ENCODE measurements around the gene GATAD2B. TPM values are rescaled to one million over a fixed set of nuclear protein-coding genes. Genes with fewer than 3 reads are reported as not detected.

GATAD2B gene
- total RNA-seq, 5 donors from 2014 or later (not counting 1 experiment from before 2014, with no cell fraction given) = 94.6 to 107 (median 103) TPM

- ChIA-PET POLR2A (interaction anchor here in 1 of 2 donors (0.6 kb wide), 1 partner anchor 27 kb away, joined by 4 read pairs; no protein-coding TSS in a partner anchor), CTCF (interaction anchor here in 1 of 2 donors (0.6 kb wide), 1 partner anchor 326 kb away, joined by 4 read pairs; no protein-coding TSS in a partner anchor)
- Histone ChIP-seq H3K27me3 (replicated peaks in 1 of 2; ENCODE audit: control insufficient read depth in 2 of 2, extremely low read depth in 1 of 2, insufficient read depth in 2 of 2, low read length in 1 of 2) (no peaks in the 10 kb centered on the region), H3K9me3 (no peaks in the 10 kb centered on the region), H3K27ac (ENCODE audit: low read length) (no peak overlapping the region), H3K36me3 (ENCODE audit: control insufficient read depth in 2 of 2, extremely low read depth in 1 of 2, insufficient read depth in 1 of 2, low read length in 1 of 2) (peaks cover 0 to 7% of the 10 kb centered on the region in 2 donors), H3K4me3 (ENCODE audit: control insufficient read depth in 1 of 2, extremely low read depth in 1 of 2, low read length in 1 of 2) (no peak overlapping the region), H3K4me1 (ENCODE audit: control insufficient read depth in 1 of 2, extremely low read depth in 1 of 2, insufficient read depth in 2 of 2, low read length in 2 of 2) (peaks cover 4 to 30% of the 10 kb centered on the region in 2 experiments)
- DNase-seq = no peak
- Mint-ChIP-seq H3K36me3 (peaks cover 16% of the 10 kb centered on the region), H3K27ac (peak overlapping the region in 1 of 2 donors; percentile 68), H3K4me1 (peaks cover 45 to 52% (median 51%) of the 10 kb centered on the region in 3 donors), H3K9me3 (no peaks in the 10 kb centered on the region), H3K27me3 (no peaks in the 10 kb centered on the region), H3K4me3 (no peak overlapping the region)
- no peak for ATAC-seq (replicated peaks in 1 of 4)
- WGBS (ENCODE audit: insufficient coverage) = no CpG with 5 or more reads among the region's 3 CpGs
These were observed 53.3 kb downstream of the GATAD2B start for GRCh38 chr1:153869486-153869885.

GRCh38 chr1:153866045-153866850 lies 56.5 kb downstream of the GATAD2B start:
- Histone ChIP-seq H3K4me1 (ENCODE audit: control insufficient read depth in 1 of 2, extremely low read depth in 1 of 2, insufficient read depth in 2 of 2, low read length in 2 of 2) (peaks cover 4 to 20% of the 10 kb centered on the region in 2 experiments), H3K9me3 (no peaks in the 10 kb centered on the region), H3K27ac (ENCODE audit: low read length) (no peak overlapping the region), H3K27me3 (replicated peaks in 1 of 2; ENCODE audit: control insufficient read depth in 2 of 2, extremely low read depth in 1 of 2, insufficient read depth in 2 of 2, low read length in 1 of 2) (no peaks in the 10 kb centered on the region), H3K36me3 (ENCODE audit: control insufficient read depth in 2 of 2, extremely low read depth in 1 of 2, insufficient read depth in 1 of 2, low read length in 1 of 2) (peaks cover 0 to 11% of the 10 kb centered on the region in 2 donors), H3K4me3 (ENCODE audit: control insufficient read depth in 1 of 2, extremely low read depth in 1 of 2, low read length in 1 of 2) (no peak overlapping the region)
- Mint-ChIP-seq H3K4me3 (no peak overlapping the region), H3K9me3 (no peaks in the 10 kb centered on the region), H3K4me1 (peaks cover 35 to 46% (median 46%) of the 10 kb centered on the region in 3 donors), H3K27me3 (no peaks in the 10 kb centered on the region), H3K36me3 (peaks cover 20% of the 10 kb centered on the region), H3K27ac (peak overlapping the region; percentile 32 to 68)
- no peak for ATAC-seq (replicated peaks in 1 of 4)
- WGBS (ENCODE audit: insufficient coverage) = 66% methylated on average over 4 of the region's 6 CpGs
- POLR2A ChIA-PET = interaction anchor here (0.5 to 0.6 kb wide), 2 partner anchors 27 to 51 kb away, joined by 3 to 4 read pairs; no protein-coding TSS in a partner anchor
- CTCF ChIA-PET = interaction anchor here (0.6 to 0.9 kb wide), 3 partner anchors 9 to 50 kb away, joined by 4 to 8 read pairs (median 4); no protein-coding TSS in a partner anchor
- no peak for DNase-seq

- no peak overlapping the region for H3K27ac ChIP-seq (ENCODE audit: low read length)
- Mint-ChIP-seq H3K4me1 (peaks cover 25 to 30% (median 29%) of the 10 kb centered on the region in 3 donors), H3K36me3 (peaks cover 18% of the 10 kb centered on the region), H3K9me3 (no peaks in the 10 kb centered on the region), H3K27ac (no peak overlapping the region), H3K27me3 (no peaks in the 10 kb centered on the region), H3K4me3 (no peak overlapping the region)
- no peak overlapping the region for H3K4me3 ChIP-seq (ENCODE audit: control insufficient read depth in 1 of 2, extremely low read depth in 1 of 2, low read length in 1 of 2)
- no peak for ATAC-seq (replicated peaks in 1 of 4)
- no peaks in the 10 kb centered on the region for H3K9me3 ChIP-seq
- POLR2A ChIA-PET = interaction anchor here in 1 of 2 donors (0.7 kb wide), 1 partner anchor 57 kb away, joined by 5 read pairs; no protein-coding TSS in a partner anchor
- DNase-seq = no peak
- no peaks in the 10 kb centered on the region for H3K27me3 ChIP-seq (replicated peaks in 1 of 2; ENCODE audit: control insufficient read depth in 2 of 2, extremely low read depth in 1 of 2, insufficient read depth in 2 of 2, low read length in 1 of 2)
- CTCF ChIA-PET = interaction anchor here in 1 of 2 donors (0.5 kb wide), 1 partner anchor 635 kb away, joined by 3 read pairs; no protein-coding TSS in a partner anchor
- 83% methylated on average over 1 of the region's 3 CpGs for WGBS (ENCODE audit: insufficient coverage)
- H3K4me1 ChIP-seq (ENCODE audit: control insufficient read depth in 1 of 2, extremely low read depth in 1 of 2, insufficient read depth in 2 of 2, low read length in 2 of 2) = peaks cover 0 to 2% of the 10 kb centered on the region in 2 experiments
- peaks cover 0 to 17% of the 10 kb centered on the region in 2 donors for H3K36me3 ChIP-seq (ENCODE audit: control insufficient read depth in 2 of 2, extremely low read depth in 1 of 2, insufficient read depth in 1 of 2, low read length in 1 of 2)
These were observed 62.5 kb downstream of the GATAD2B start for GRCh38 chr1:153860285-153860684.

DNA sequence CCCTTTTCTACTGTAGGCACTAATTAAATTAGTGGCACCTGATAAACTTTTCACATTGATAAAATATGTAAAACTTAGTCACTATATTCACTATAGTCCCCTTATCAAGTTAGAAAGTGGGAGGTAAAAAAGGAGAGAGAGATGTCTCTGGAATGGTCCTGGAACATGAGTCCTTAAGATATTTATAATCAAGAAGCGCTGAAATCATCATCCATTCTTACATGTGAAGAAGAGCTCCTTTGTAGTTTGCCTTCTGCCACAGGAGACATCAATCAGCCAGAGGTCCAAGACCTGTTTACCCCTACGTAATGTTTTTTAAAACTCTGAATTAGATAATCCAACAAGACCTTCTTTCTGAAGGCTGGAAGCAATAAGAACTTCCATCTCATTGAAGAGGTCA lies 65.3 kb downstream of the GATAD2B start:
- H3K27ac ChIP-seq (ENCODE audit: low read length) = no peak overlapping the region
- H3K27ac Mint-ChIP-seq = no peak overlapping the region
- peaks cover 0 to 23% of the 10 kb centered on the region in 2 donors for H3K36me3 ChIP-seq (ENCODE audit: control insufficient read depth in 2 of 2, extremely low read depth in 1 of 2, insufficient read depth in 1 of 2, low read length in 1 of 2)
- DNase-seq (no peak), ATAC-seq (replicated peaks in 1 of 4) (no peak)
- H3K27me3 Mint-ChIP-seq = no peaks in the 10 kb centered on the region
- no CpG with 5 or more reads among the region's 2 CpGs for WGBS (ENCODE audit: insufficient coverage)
- H3K4me3 ChIP-seq (ENCODE audit: control insufficient read depth in 1 of 2, extremely low read depth in 1 of 2, low read length in 1 of 2) = no peak overlapping the region
- H3K36me3 Mint-ChIP-seq = peaks cover 23% of the 10 kb centered on the region
- H3K27me3 ChIP-seq (replicated peaks in 1 of 2; ENCODE audit: control insufficient read depth in 2 of 2, extremely low read depth in 1 of 2, insufficient read depth in 2 of 2, low read length in 1 of 2) = no peaks in the 10 kb centered on the region
- ChIA-PET POLR2A (no interaction called here), CTCF (no interaction called here)
- H3K9me3 ChIP-seq = no peaks in the 10 kb centered on the region
- H3K4me1 ChIP-seq (ENCODE audit: control insufficient read depth in 1 of 2, extremely low read depth in 1 of 2, insufficient read depth in 2 of 2, low read length in 2 of 2) = peaks cover 0 to 7% of the 10 kb centered on the region in 2 experiments
- peaks cover 23 to 36% (median 32%) of the 10 kb centered on the region in 3 donors for H3K4me1 Mint-ChIP-seq
- H3K9me3 Mint-ChIP-seq = no peaks in the 10 kb centered on the region
- H3K4me3 Mint-ChIP-seq = no peak overlapping the region

GRCh38 chr1:153856763-153857162 lies 66.0 kb downstream of the GATAD2B start:
- CTCF ChIA-PET = no interaction called here
- H3K27ac ChIP-seq (ENCODE audit: low read length) = no peak overlapping the region
- Mint-ChIP-seq H3K36me3 (peaks cover 23% of the 10 kb centered on the region), H3K4me1 (peaks cover 31 to 41% (median 37%) of the 10 kb centered on the region in 3 donors), H3K27me3 (no peaks in the 10 kb centered on the region), H3K4me3 (no peak overlapping the region), H3K9me3 (no peaks in the 10 kb centered on the region), H3K27ac (no peak overlapping the region)
- POLR2A ChIA-PET = interaction anchor here in 1 of 2 donors (0.6 kb wide), 1 partner anchor 433 kb away, joined by 3 read pairs; no protein-coding TSS in a partner anchor
- DNase-seq = no peak
- no peaks in the 10 kb centered on the region for H3K27me3 ChIP-seq (replicated peaks in 1 of 2; ENCODE audit: control insufficient read depth in 2 of 2, extremely low read depth in 1 of 2, insufficient read depth in 2 of 2, low read length in 1 of 2)
- H3K4me3 ChIP-seq (ENCODE audit: control insufficient read depth in 1 of 2, extremely low read depth in 1 of 2, low read length in 1 of 2) = no peak overlapping the region
- H3K9me3 ChIP-seq = no peaks in the 10 kb centered on the region
- no peak for ATAC-seq (replicated peaks in 1 of 4)
- peaks cover 6 to 30% of the 10 kb centered on the region in 2 donors for H3K36me3 ChIP-seq (ENCODE audit: control insufficient read depth in 2 of 2, extremely low read depth in 1 of 2, insufficient read depth in 1 of 2, low read length in 1 of 2)
- H3K4me1 ChIP-seq (ENCODE audit: control insufficient read depth in 1 of 2, extremely low read depth in 1 of 2, insufficient read depth in 2 of 2, low read length in 2 of 2) = peaks cover 0 to 7% of the 10 kb centered on the region in 2 experiments

DNA sequence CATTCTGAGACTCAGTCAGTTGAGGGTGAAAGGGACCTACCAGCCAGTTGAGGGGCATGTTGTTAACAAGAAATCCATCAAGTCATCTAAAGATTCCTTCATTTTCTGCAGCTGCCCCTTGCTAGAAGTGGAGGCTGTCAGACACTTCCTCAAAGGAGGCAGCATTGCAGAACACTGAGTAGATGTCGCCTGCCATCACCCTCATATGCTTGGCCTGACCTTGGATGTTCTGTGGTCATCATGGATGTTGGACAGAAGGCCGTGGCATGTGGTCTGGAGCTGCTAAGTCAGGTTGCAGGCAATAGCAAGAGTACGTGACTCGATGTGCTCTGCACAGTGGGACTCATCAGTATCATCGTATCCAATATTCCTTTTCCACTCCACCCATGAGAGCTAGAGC lies 70.6 kb downstream of the GATAD2B start:
- Histone ChIP-seq H3K4me1 (ENCODE audit: control insufficient read depth in 1 of 2, extremely low read depth in 1 of 2, insufficient read depth in 2 of 2, low read length in 2 of 2) (peaks cover 0 to 8% of the 10 kb centered on the region in 2 experiments), H3K4me3 (ENCODE audit: control insufficient read depth in 1 of 2, extremely low read depth in 1 of 2, low read length in 1 of 2) (no peak overlapping the region), H3K9me3 (no peaks in the 10 kb centered on the region), H3K27ac (ENCODE audit: low read length) (no peak overlapping the region), H3K27me3 (replicated peaks in 1 of 2; ENCODE audit: control insufficient read depth in 2 of 2, extremely low read depth in 1 of 2, insufficient read depth in 2 of 2, low read length in 1 of 2) (no peaks in the 10 kb centered on the region), H3K36me3 (ENCODE audit: control insufficient read depth in 2 of 2, extremely low read depth in 1 of 2, insufficient read depth in 1 of 2, low read length in 1 of 2) (peaks cover 7 to 29% of the 10 kb centered on the region in 2 donors)
- WGBS (ENCODE audit: insufficient coverage) = 80% methylated on average over 2 of the region's 5 CpGs
- peak overlapping the region in 1 of 2 donors; percentile 18 for H3K27ac Mint-ChIP-seq
- ChIA-PET POLR2A (interaction anchor here in 1 of 2 donors (0.6 kb wide), 1 partner anchor 29 kb away, joined by 3 read pairs; no protein-coding TSS in a partner anchor), CTCF (no interaction called here)
- ATAC-seq (replicated peaks in 1 of 4) = no peak
- peaks cover 46 to 59% (median 51%) of the 10 kb centered on the region in 3 donors for H3K4me1 Mint-ChIP-seq
- no peaks in the 10 kb centered on the region for H3K9me3 Mint-ChIP-seq
- peaks cover 28% of the 10 kb centered on the region for H3K36me3 Mint-ChIP-seq
- H3K4me3 Mint-ChIP-seq = no peak overlapping the region
- DNase-seq = no peak
- H3K27me3 Mint-ChIP-seq = no peaks in the 10 kb centered on the region

Measured in T-cell (primary cell).